Omental fat pad (tissue), 4 donors: Measurements from ENCODE around the gene SCAF1. TPM values are rescaled to one million over a fixed set of nuclear protein-coding genes. Genes with fewer than 3 reads are reported as not detected.

ENCODE experiments used
- ATAC-seq: fragments of 150-250 bp; one replicate; pipeline ENCODE4 v1.9.1; 2016; ENCODE audit warnings: mild to moderate bottlenecking, moderate library complexity; ENCODE audit not compliant: low FRiP score
- DNase-seq: peaks from one replicate; pipeline ENCODE4 v3.0.0-alpha.2; 2019; ENCODE audit warnings: low spot score
- CTCF ChIP-seq, 3 donors: fragments of 450-650 bp; IDR thresholded peaks; one replicate each; pipeline ENCODE4 v1.5.1; 2016 to 2017; ENCODE audit warnings: antibody characterized with exemption in 3 of 3, mild to moderate bottlenecking in 3 of 3, moderate library complexity in 2 of 3
- total RNA-seq, 4 donors: library from RNA; depleted of rRNA; stranded (reverse); fragments of >200 nt; gene quantifications; one replicate each; pipeline ENCODE4 v1.1.0, GENCODE V29; 2016

The SCAF1 gene
- total RNA-seq, 4 donors from 2014 or later, result 8.8 to 13.6 (median 11.5) TPM

DNA sequence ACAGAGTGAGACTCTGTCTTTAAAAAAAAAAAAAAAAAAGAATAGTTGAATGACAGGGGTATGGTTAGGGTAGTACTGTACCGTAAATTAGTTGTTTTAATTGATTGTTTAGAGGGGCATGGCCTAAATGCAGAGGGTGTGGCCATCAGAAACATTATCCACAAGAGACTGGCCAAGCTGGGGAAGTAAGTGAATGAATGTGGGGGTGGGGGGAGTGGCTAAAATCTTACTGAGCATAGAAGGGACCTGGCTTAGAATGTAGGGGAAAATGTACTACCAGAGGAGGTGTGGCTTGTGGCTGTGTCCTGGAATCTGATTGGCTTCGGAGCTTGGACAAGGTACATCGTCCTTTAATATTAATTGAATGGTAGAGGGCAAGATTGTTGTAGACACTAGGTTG is 27.5 kb downstream of the SCAF1 start:
- ATAC-seq, result no peak
- TF ChIP-seq CTCF (IDR thresholded peaks at IDR 0.05), result no peak
- no peak for DNase-seq

- peak in 1 of 3 donors; percentile 14 for TF ChIP-seq CTCF (IDR thresholded peaks at IDR 0.05)
- ATAC-seq (no peak), DNase-seq (peak; percentile 70)
Measured at GRCh38 chr19:49672131-49672919, 30.3 kb downstream of the SCAF1 start.

DNA sequence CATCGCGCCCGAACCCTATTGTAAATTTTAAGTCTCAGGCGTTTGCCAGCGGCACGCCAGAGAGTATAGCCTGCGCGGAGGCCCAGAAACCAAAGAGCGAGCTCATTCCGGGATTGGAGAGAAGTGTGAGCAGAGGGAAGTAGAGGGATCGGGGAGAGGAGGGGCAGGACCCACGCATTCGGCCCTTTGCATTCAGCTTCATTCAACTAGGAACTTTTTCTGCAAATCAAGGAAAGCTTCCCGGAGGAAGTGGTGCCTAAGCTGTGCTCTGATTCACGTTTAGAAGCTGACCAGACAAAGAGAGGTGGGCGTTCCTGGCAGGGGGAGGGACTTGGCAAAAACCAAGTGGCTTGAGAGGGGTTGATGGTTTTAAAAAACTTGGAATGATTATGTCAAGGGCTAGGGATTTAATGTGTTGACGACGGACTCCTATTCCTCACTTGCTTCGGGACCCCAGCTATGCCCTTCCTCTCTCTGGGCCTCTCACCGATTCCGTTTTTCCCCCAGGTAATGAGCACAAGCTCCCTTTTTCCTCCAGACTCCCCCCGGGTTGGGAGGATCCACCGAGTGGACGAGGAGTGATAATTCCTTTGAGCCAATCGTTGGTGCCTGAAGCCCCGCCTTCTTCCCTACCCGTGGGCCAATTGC is 34.3 kb downstream of the SCAF1 start:
- ATAC-seq, result peak; percentile 48
- no peak for TF ChIP-seq CTCF (IDR thresholded peaks at IDR 0.05)
- no peak for DNase-seq

DNA sequence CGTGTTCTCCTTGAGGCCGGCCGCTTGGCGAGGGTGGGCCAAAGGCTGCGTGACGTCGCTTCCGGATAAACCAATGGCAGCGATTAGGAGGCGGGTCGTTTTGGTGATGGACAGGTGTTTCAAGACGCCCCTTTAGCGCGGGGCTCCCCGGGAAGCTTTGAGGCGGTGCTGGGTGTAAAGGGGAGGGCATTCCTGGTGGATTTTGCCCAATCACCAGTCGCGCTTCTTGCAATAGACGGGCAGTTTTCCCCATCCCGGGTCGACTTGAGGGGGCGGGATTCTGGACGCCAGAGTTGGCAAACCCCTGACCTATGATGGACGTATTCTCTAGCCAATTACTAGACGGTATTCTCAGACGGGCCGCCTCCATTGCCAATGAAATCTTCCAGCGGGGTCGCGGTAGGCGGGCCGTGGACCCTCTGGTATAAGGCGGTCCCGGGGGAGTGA is 34.8 kb downstream of the SCAF1 start:
- DNase-seq (peak; percentile 99), ATAC-seq (peak; percentile 87)
- no peak for TF ChIP-seq CTCF (IDR thresholded peaks at IDR 0.05)

DNA sequence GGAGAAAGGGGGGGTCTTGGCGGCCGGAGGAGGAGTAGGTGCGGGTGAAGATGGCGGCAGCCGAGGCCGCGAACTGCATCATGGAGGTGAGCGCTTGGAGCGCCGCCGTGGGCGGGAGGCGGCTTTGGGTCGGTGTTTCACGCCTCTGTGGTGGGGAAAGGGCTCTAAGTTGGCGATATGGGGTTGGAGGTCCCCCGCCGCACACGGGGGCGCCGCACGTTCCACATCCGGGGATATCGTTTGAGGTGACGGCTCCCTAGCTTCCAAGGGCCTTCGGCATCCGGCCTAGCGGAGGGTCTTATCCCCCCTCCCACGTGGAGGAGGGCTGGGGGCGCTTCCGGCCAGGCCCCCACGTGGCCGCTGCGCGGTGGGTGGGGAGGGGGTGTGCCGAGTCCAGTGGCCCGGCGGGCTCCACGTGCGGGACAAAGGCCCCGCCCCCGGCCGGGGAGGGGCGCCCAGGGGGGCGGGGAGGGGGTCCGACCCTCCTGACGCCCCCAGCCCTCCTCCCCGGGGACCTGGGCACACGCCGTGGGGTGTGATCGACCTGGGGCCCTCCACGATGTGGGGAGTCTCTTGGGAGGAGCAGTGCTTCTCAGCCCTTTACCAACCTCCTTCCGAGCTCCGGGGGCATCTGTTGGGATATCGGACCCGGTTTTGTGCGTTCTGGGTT is 35.4 kb downstream of the SCAF1 start, which contains the start of gene PRMT1:
Gene PRMT1, plus strand, starts transcription at position 41 of the 670 bp plus-strand sequence. Its CDS starts 10 bp downstream, at position 51.
- no peak for TF ChIP-seq CTCF (IDR thresholded peaks at IDR 0.05)
- ATAC-seq (no peak), DNase-seq (no peak)

DNA sequence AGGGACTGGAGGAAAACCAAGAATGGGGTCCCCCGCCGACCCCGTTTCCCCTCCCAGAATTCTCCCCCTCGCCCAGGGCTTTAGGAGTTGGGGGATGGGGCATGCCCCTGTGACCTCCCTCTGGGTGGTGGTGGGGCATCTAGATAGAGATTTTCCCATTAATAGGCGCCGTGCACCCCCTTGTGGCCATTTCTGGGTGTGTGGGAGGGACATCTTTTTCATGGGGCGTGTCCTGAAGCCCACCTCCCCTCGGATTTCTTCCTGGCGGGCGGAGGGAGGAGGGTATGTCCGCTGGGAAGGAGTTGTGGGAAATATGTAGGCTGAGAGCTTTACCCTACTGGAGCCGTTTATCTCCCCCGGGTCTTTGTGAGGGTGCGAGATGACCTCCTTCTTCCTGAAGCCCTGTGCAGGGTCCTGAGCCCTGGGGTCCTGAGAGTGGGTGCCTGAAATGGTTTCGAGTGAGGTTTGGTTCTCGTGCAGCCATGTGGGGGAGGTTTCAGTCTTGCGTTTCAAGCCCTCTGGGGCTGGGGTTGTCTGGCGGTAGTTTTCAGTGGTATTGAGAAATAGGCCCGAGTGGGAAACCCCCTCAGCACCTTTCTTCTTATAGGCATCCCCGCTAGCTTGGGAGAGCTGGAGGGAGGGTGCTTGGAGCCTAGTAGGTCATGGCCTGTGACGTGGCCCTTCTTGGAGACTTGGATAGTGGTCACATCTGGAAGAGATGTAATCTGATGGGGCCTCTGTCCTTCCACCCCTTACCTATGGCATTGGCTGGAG is 36.1 kb downstream of the SCAF1 start:
- peak; percentile 11 for ATAC-seq
- peak in 1 of 3 donors; percentile 64 for TF ChIP-seq CTCF (IDR thresholded peaks at IDR 0.05)
- DNase-seq, result peak; percentile 95
